H1 (cell line): ENCODE data around the gene THOC6. TPM values are rescaled to one million over a fixed set of nuclear protein-coding genes. Genes with fewer than 3 reads are reported as not detected.

Source experiments
- CTCF ChIA-PET: fragments of 300-600 bp; sonication (Branson Sonifier 250); formaldehyde crosslinking; loops from one replicate; lab custom pipeline; 2021; ENCODE audit not compliant: partially characterized antibody; lab: Charles Lee
- POLR2A ChIA-PET: fragments of 300-600 bp; sonication (Branson Sonifier 250); formaldehyde crosslinking; loops from one replicate; lab custom pipeline; 2021; ENCODE audit warnings: inconsistent platforms; ENCODE audit not compliant: partially characterized antibody; lab: Charles Lee
- DNase-seq, 2 experiments: peaks; one replicate each; pipeline versions ENCODE4 v3.0.0 to v3.0.0-alpha.2; 2010 to 2022; ENCODE audit warnings: low spot score in 2 of 2, low read depth in 1 of 2, mixed read lengths in 1 of 2
- FAIRE-seq: peaks from 2 replicates; lab custom pipeline; 2011; peaks lifted over from hg19 to GRCh38; lab: Jason Lieb, UNC
- H2AFZ ChIP-seq: 2 replicates; pipeline ENCODE4 v1.8.1; 2012; ENCODE audit warnings: low read length, inconsistent platforms
- H2AK5ac ChIP-seq: 2 replicates; pipeline ENCODE4 v1.6.1; 2013; ENCODE audit warnings: low read depth, low read length
- H2BK120ac ChIP-seq: replicated peaks from 2 replicates; pipeline ENCODE3; 2013; ENCODE audit warnings: low read depth, low read length, inconsistent platforms
- H2BK12ac ChIP-seq: 2 replicates; pipeline ENCODE4 v1.6.1; 2013; ENCODE audit warnings: low read depth, low read length
- H2BK15ac ChIP-seq: 2 replicates; pipeline ENCODE4 v1.6.1; 2013; ENCODE audit warnings: low read length
- H2BK20ac ChIP-seq: 2 replicates; pipeline ENCODE4 v1.6.1; 2013; ENCODE audit warnings: low read length
- H2BK5ac ChIP-seq: 2 replicates; pipeline ENCODE4 v1.6.1; 2013; ENCODE audit warnings: low read depth, low read length
- H3K14ac ChIP-seq: 2 replicates; pipeline ENCODE4 v1.6.1; 2013; ENCODE audit warnings: inconsistent platforms; ENCODE audit not compliant: insufficient read length
- H3K18ac ChIP-seq: 2 replicates; pipeline ENCODE4 v1.6.1; 2013; ENCODE audit warnings: low read length; ENCODE audit errors: extremely low read depth
- H3K23ac ChIP-seq: 2 replicates; pipeline ENCODE4 v1.6.1; 2013; ENCODE audit warnings: inconsistent platforms; ENCODE audit not compliant: insufficient read length
- H3K23me2 ChIP-seq: 2 replicates; pipeline ENCODE4 v1.6.1; 2013; ENCODE audit warnings: low read depth, low read length
- H3K27ac ChIP-seq: 2 replicates; pipeline ENCODE4 v1.6.1; 2011; ENCODE audit warnings: low read depth, low read length, inconsistent platforms
- H3K27me3 ChIP-seq, 4 experiments: replicated peaks in 1 of 4; 1 replicate in 1 of 4; 2 replicates in 3 of 4; pipeline versions ENCODE4 v1.6.1 to v1.8.1; 2011 to 2013; ENCODE audit warnings: low read length in 3 of 4, mild to moderate bottlenecking in 3 of 4, inconsistent platforms in 2 of 4, mixed read lengths in 2 of 4, moderate library complexity in 1 of 4; ENCODE audit not compliant: control insufficient read depth in 3 of 4, insufficient read depth in 3 of 4; ENCODE audit errors: extremely low read depth in 1 of 4
- H3K36me3 ChIP-seq, 4 experiments: 2 replicates each; pipeline versions ENCODE4 v1.6.1 to v1.8.1; 2011 to 2013; ENCODE audit warnings: mild to moderate bottlenecking in 4 of 4, low read length in 3 of 4, moderate library complexity in 2 of 4, control low read depth in 1 of 4, inconsistent platforms in 1 of 4; ENCODE audit not compliant: insufficient read depth in 4 of 4, control insufficient read depth in 2 of 4
- H3K4ac ChIP-seq: replicated peaks from 2 replicates; pipeline ENCODE3; 2013; ENCODE audit warnings: low read length, low read depth, mixed read lengths, inconsistent platforms; ENCODE audit not compliant: insufficient read length
- H3K4me1 ChIP-seq, 4 experiments: replicated peaks in 1 of 4; 1 replicate in 1 of 4; 2 replicates in 3 of 4; pipeline versions ENCODE4 v1.6.1 to v1.8.1; 2011 to 2013; ENCODE audit warnings: low read length in 3 of 4, inconsistent platforms in 2 of 4, mixed read lengths in 1 of 4; ENCODE audit not compliant: insufficient read depth in 4 of 4, control insufficient read depth in 3 of 4
- H3K4me2 ChIP-seq, 2 experiments: 2 replicates each; pipeline versions ENCODE4 v1.6.1 to v1.8.1; 2011 to 2013; ENCODE audit warnings: low read depth in 2 of 2, low read length in 2 of 2, control low read depth in 1 of 2, inconsistent platforms in 1 of 2, mild to moderate bottlenecking in 1 of 2; ENCODE audit not compliant: insufficient read depth in 1 of 2
- H3K4me3 ChIP-seq, 4 experiments: fragments of 200-600, 300-600 bp in 1 of 4; sonication (generic), shearing (Covaris generic), sonication (Bioruptor Twin) in 1 of 4; 2 replicates each; pipeline versions ENCODE4 v1.5.1 to v1.8.1; 2011 to 2016; ENCODE audit warnings: low read length in 4 of 4, low read depth in 3 of 4, control low read depth in 2 of 4, inconsistent platforms in 2 of 4, mild to moderate bottlenecking in 2 of 4, mixed read lengths in 1 of 4, moderate library complexity in 1 of 4; ENCODE audit not compliant: insufficient read depth in 2 of 4; ENCODE audit errors: extremely low read depth in 1 of 4
- H3K56ac ChIP-seq: replicated peaks from 2 replicates; pipeline ENCODE3; 2013; ENCODE audit warnings: low read depth, mild to moderate bottlenecking, mixed read lengths, low read length, inconsistent platforms; ENCODE audit not compliant: insufficient read length
- H3K79me1 ChIP-seq: 2 replicates; pipeline ENCODE4 v1.6.1; 2013; ENCODE audit warnings: low read depth, low read length, control low read depth
- H3K79me2 ChIP-seq, 2 experiments: 2 replicates each; pipeline versions ENCODE4 v1.6.1 to v1.8.1; 2012 to 2013; ENCODE audit warnings: low read length in 2 of 2, mild to moderate bottlenecking in 2 of 2, inconsistent platforms in 1 of 2; ENCODE audit not compliant: insufficient read depth in 2 of 2, control insufficient read depth in 1 of 2
- H3K9ac ChIP-seq, 4 experiments: replicated peaks in 1 of 4; 1 replicate in 1 of 4; 2 replicates in 3 of 4; pipeline versions ENCODE4 v1.6.1 to v1.8.1; 2011 to 2013; ENCODE audit warnings: low read depth in 3 of 4, low read length in 3 of 4, control low read depth in 2 of 4, mild to moderate bottlenecking in 2 of 4, moderate library complexity in 2 of 4, inconsistent platforms in 1 of 4; ENCODE audit errors: extremely low read depth in 1 of 4
- H3K9me3 ChIP-seq, 2 experiments: 2 replicates each; pipeline versions ENCODE4 v1.6.1 to v1.8.1; 2012 to 2013; ENCODE audit warnings: mild to moderate bottlenecking in 2 of 2, moderate library complexity in 2 of 2, control low read depth in 1 of 2, inconsistent platforms in 1 of 2, low read depth in 1 of 2, low read length in 1 of 2, mixed read lengths in 1 of 2; ENCODE audit not compliant: insufficient read depth in 2 of 2
- H4K20me1 ChIP-seq, 2 experiments: replicated peaks in 1 of 2; 2 replicates each; pipeline versions ENCODE3 to v1.8.1; 2011 to 2013; ENCODE audit warnings: inconsistent platforms in 2 of 2, low read length in 2 of 2, mild to moderate bottlenecking in 1 of 2; ENCODE audit not compliant: insufficient read depth in 2 of 2, control insufficient read depth in 1 of 2
- H4K5ac ChIP-seq: 2 replicates; pipeline ENCODE4 v1.6.1; 2013; ENCODE audit warnings: low read length, low read depth, mixed read lengths, inconsistent platforms; ENCODE audit not compliant: insufficient read length
- H4K8ac ChIP-seq: 2 replicates; pipeline ENCODE4 v1.8.0; 2013; ENCODE audit warnings: mild to moderate bottlenecking, moderate library complexity, low read length, inconsistent platforms; ENCODE audit not compliant: insufficient read depth; ENCODE audit errors: extremely low read depth
- H4K91ac ChIP-seq: replicated peaks from 2 replicates; pipeline ENCODE3; 2013; ENCODE audit warnings: low read length, mixed read lengths, inconsistent platforms; ENCODE audit not compliant: insufficient read length
- ASH2L ChIP-seq: fragments of 200-600, 300-600 bp; sonication (generic); IDR thresholded peaks from one replicate; pipeline ENCODE4 v1.7.1; 2017; ENCODE audit warnings: low read length
- SRF ChIP-seq: IDR thresholded peaks from 2 replicates; pipeline ENCODE4 v1.6.1; 2011; ENCODE audit warnings: mild to moderate bottlenecking, low read depth, low read length, moderate library complexity
- WGBS, 2 experiments: shearing (Covaris generic) in 1 of 2; methylation state at CpG; one replicate each; pipeline versions ENCODE4 v1.1.6 to v1.1.7; 2013 to 2015; ENCODE audit warnings: low lambda C conversion rate in 2 of 2, mixed read lengths in 2 of 2, inconsistent platforms in 1 of 2, low coverage in 1 of 2, missing lambda C conversion rate in 1 of 2; ENCODE audit not compliant: insufficient replicate concordance in 2 of 2, insufficient coverage in 1 of 2, insufficient read length in 1 of 2; ENCODE audit errors: extremely low coverage in 1 of 2, missing lambda C conversion rate in 1 of 2; 5-methylcytosine and 5-hydroxymethylcytosine counted together
- polyA plus RNA-seq, 7 experiments: library from polyadenylated mRNA; depleted of rRNA in 3 of 7; stranded (reverse) in 5 of 7; unstranded in 2 of 7; fragments of >200 nt in 5 of 7; fragments of 200-250 nt in 2 of 7; gene quantifications; 1 replicate in 5 of 7; 2 replicates in 1 of 7; 4 replicates in 1 of 7; pipeline versions ENCODE4 v1.2.1 to v1.2.3, GENCODE V29; 2011 to 2013; ENCODE audit warnings: missing spikeins in 2 of 7, mixed read lengths in 2 of 7
- total RNA-seq: library from RNA; stranded (reverse); fragmentation: NEBNext Ultra II Directional; extraction: Animal tissue kit (Norgen Biotek cat#: 25700); gene quantifications from 2 replicates; pipeline ENCODE4 v1.2.1, GENCODE V29; 2021

Gene THOC6
- total and polyA plus RNA-seq, 2 of the 8 experiments (the other 6 are each of a cell fraction or from before 2014, with no cell fraction given), result 78.5 to 111 TPM

DNA sequence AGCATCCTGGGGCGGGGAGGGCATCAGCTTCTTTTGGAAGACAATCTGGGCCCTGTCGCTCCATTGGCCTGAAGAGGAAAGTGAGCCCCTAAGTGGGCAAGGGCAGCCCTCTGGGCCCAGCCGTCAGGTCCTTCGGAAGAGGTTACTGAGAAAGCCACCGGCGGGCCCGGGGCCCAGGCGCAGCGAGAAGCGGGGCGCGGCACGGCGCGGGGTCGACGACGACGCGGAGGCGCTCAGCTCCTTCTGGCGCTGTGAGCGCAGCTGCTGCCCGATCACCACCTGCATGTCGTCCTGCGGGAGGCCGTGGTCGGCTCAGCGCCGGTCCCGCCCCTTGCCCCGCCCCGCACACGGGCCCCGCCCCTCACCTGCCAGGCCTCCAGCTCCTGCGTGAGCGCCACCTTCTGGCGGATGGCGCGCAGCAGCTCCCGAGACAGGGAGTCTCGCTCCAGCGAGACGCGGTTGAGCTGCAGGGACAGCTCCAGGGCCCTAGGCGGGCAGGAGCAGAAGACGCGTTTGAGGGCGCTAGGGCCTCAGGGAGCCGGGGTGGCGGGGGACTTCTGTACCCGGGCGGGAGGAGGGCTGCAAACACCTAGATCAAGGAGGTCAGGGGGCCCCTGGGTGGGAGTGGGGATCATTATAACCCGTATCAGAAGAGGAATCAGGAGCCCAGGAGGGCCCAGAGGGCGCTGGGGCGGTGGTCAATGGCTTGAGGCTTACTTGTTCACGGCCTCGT, 4.3 kb downstream of the THOC6 start:
- Histone ChIP-seq H2BK15ac (no peak overlapping the region), H3K56ac (no peak overlapping the region), H3K18ac (no peak overlapping the region), H4K20me1 (peaks cover 8 to 30% of the 10 kb centered on the region in 2 experiments), H2BK12ac (no peak overlapping the region), H2BK120ac (no peak overlapping the region), H4K5ac (no peak overlapping the region), H3K79me2 (no peaks in the 10 kb centered on the region), H3K23ac (no peak overlapping the region), H3K9me3 (no peaks in the 10 kb centered on the region), H2BK5ac (no peak overlapping the region), H3K79me1 (no peaks in the 10 kb centered on the region), H3K4ac (no peak overlapping the region), H3K4me3 (peak overlapping the region in 1 of 4 experiments; percentile 40; a peak in 3 of 8 replicates), H3K9ac (no peak overlapping the region), H4K91ac (no peak overlapping the region), H2BK20ac (no peak overlapping the region), H3K4me1 (peaks cover 0 to 12% (median 9%) of the 10 kb centered on the region in 4 experiments; a peak in 6 of 7 replicates), H3K23me2 (peaks cover 5% of the 10 kb centered on the region; the same call in 1 of the 2 replicates), H2AFZ (no peak overlapping the region), H4K8ac (no peak overlapping the region), H3K36me3 (peaks cover 0 to 21% (median 9%) of the 10 kb centered on the region in 4 experiments; a peak in 7 of 8 replicates), H3K4me2 (peak overlapping the region; percentile 6 to 70; a peak in 3 of 4 replicates), H3K27me3 (no peaks in the 10 kb centered on the region), H3K14ac (no peak overlapping the region), H2AK5ac (no peak overlapping the region), H3K27ac (no peak overlapping the region)
- WGBS, 2 experiments, result 12% methylated on average over 43 of the region's 58 CpGs; no CpG with 5 or more reads in 1 of the 2 experiments
- FAIRE-seq (no peak), DNase-seq (peak; percentile 85 to 98)
- ChIA-PET CTCF (interaction anchor here (0.6 to 23.8 kb wide), 27 partner anchors 9 to 130 kb away, joined by 3 to 639 read pairs (median 3); partner anchors contain the start of genes CLDN6, CLDN9, HCFC1R1 and THOC6), POLR2A (interaction anchor here (1.0 to 35.7 kb wide), 14 partner anchors 1 to 106 kb away, joined by 3 to 1808 read pairs (median 8); partner anchors contain the start of genes BICDL2, CLDN6, CLDN9 and HCFC1R1)
- TF ChIP-seq ASH2L (no peak), SRF (no peak)
